Omental fat pad (tissue), 4 donors: ENCODE data around the gene BRINP1. TPM values are rescaled to one million over a fixed set of nuclear protein-coding genes. Genes with fewer than 3 reads are reported as not detected.

Source experiments
- ATAC-seq: fragments of 150-250 bp; one replicate; pipeline ENCODE4 v1.9.1; 2016; ENCODE audit warnings: mild to moderate bottlenecking, moderate library complexity; ENCODE audit not compliant: low FRiP score
- DNase-seq: peaks from one replicate; pipeline ENCODE4 v3.0.0-alpha.2; 2019; ENCODE audit warnings: low spot score
- CTCF ChIP-seq, 3 donors: fragments of 450-650 bp; IDR thresholded peaks; one replicate each; pipeline ENCODE4 v1.5.1; 2016 to 2017; ENCODE audit warnings: antibody characterized with exemption in 3 of 3, mild to moderate bottlenecking in 3 of 3, moderate library complexity in 2 of 3
- total RNA-seq, 4 donors: library from RNA; depleted of rRNA; stranded (reverse); fragments of >200 nt; gene quantifications; one replicate each; pipeline ENCODE4 v1.1.0, GENCODE V29; 2016

BRINP1 gene
- total RNA-seq, 4 donors from 2014 or later, result 0.24 to 0.37 TPM; not detected in 2

GRCh38 chr9:119282476-119283077, 86.7 kb downstream of the BRINP1 start:
- no peak for ATAC-seq
- DNase-seq, result no peak
- TF ChIP-seq CTCF (IDR thresholded peaks at IDR 0.05), result no peak

- no peak for DNase-seq
- TF ChIP-seq CTCF (IDR thresholded peaks at IDR 0.05), result no peak
- ATAC-seq, result peak; percentile 62
Observed at GRCh38 chr9:119280740-119281485, 88.3 kb downstream of the BRINP1 start.

GRCh38 chr9:119278171-119278570, 91.1 kb downstream of the BRINP1 start:
- no peak for TF ChIP-seq CTCF (IDR thresholded peaks at IDR 0.05)
- DNase-seq (no peak), ATAC-seq (no peak)

DNA sequence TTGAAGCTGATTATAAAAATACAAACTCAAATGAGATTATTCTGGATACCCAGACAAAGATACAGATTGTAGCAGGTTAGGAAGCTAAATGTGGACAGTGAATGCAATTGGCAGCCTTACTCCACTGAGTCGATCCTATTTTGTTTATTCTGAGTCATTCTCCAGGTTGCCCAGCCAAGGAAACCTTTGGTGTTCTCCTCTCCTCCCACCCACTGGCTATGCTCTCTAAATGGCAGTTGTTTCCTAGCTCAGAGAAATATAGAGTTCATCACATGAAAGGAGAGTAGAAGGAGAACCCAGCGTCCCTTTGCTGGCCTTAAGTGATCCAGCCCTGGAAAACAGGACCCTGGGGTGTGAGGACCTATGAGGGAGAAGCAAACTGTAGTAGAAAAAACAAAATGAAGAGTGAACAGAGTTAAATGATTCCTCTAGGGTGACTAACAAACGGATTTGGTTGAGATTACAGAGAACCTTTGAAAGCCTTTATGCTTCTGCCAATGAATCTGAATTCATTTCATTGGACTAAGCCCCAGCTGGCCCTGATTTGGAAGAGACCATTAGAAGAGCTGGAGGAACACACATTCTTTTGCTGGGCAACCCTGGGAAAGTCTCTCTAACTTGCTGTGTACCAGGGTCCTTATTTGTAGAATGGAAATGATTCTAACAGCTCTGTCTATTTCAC, 95.1 kb downstream of the BRINP1 start:
- DNase-seq (no peak), ATAC-seq (peak; percentile 75)
- no peak for TF ChIP-seq CTCF (IDR thresholded peaks at IDR 0.05)

DNA sequence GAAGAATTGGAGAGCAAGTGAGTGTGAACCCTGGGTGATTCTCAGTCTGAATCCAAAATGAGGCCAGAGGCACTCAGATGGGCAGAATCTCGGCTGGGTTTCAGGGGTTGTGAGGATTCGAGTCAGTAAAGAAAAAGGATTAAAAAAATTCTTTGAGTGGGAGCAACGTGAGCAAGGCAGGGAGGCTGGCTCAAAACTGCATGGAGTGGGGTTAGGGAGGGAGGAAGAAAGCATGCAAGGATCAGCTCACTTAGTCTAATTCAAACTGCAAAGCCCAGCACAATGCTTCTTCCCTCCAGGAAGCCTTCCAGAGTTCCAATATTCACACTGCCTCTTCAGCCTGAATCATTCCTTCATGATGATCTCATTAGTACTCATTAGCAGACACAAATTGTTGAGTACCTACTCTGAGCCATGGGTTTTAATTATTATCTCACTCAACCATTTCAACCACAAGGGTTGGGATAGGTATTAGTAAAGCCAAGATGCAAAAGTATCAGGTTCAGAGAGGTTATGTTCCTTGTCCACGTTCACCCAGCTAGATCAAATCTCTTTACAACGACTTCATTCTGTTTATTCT, 95.8 kb downstream of the BRINP1 start:
- no peak for ATAC-seq
- no peak for TF ChIP-seq CTCF (IDR thresholded peaks at IDR 0.05)
- DNase-seq, result no peak

DNA sequence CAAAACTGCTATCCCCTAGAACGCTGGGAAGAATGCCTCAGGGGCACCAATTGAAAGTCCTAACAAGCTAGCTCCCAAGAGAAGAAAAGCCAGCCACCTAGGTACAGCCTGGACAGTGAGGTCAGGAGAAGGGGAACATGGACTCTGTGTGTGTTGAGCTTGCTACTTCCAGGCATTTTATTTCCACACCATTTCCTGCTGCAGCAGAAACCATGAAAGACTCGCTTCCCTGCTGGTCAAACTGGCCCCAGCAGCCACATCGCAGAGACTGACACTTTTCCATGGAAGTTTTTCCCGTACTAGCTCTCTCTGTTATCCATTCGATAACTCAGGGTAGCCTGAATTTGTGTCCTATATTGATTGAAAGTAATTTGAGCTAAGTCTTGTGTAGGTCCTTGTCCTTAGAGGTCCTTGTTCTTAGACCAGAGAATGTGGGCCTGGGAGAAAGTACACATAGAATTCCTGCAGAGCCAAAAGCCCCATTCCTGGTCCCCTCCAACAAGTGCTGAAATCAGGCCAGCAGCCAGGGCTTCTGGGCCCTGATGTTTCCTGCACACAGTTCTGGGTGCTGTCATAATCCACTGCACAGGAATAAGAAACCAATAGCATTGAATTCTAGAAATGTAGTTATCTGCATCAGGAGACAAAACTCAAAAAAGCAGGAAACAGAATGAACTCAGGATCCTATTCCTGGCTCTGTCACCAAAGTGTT, 96.6 kb downstream of the BRINP1 start:
- TF ChIP-seq CTCF (IDR thresholded peaks at IDR 0.05), result no peak
- DNase-seq, result no peak
- ATAC-seq, result no peak
